HCT116 (cell line): ENCODE results near the gene IL10RB. TPM values are rescaled to one million over a fixed set of nuclear protein-coding genes. Genes with fewer than 3 reads are reported as not detected.
A peak's percentile ranks its signal among the peaks of the same experiment; 100 is the strongest.

ENCODE experiments used
- ATAC-seq: fragments of 200-7000 bp; cut with Tn5 transposase; 2 replicates; pipeline ENCODE4 v1.9.1; 2020; ENCODE audit warnings: mild to moderate bottlenecking, moderate library complexity
- BruUV-seq: library from RNA; stranded (reverse); fragments of 400-500 nt; replicated peaks from 2 replicates; lab custom pipeline; 2021; lab: Mats Ljungman, UMichigan
- CTCF ChIA-PET: fragments of 300-600 bp; sonication (Branson Sonifier 250); formaldehyde crosslinking; loops from one replicate; lab custom pipeline; 2021; ENCODE audit warnings: antibody characterized with exemption; lab: Charles Lee
- POLR2A ChIA-PET: fragments of 300-600, 350-600 bp; sonication (Branson Sonifier 250); formaldehyde crosslinking; loops from one replicate; lab custom pipeline; 2021; ENCODE audit warnings: antibody characterized with exemption; lab: Charles Lee
- RAD21 ChIA-PET, 2 experiments: fragments of 300-600 bp; sonication (Branson Sonifier 250); formaldehyde crosslinking; loops; one replicate each; lab custom pipeline; 2023; ENCODE audit warnings: low total read pairs in 2 of 2; ENCODE audit not compliant: uncharacterized antibody in 2 of 2, unreplicated experiment in 2 of 2, low non-redundant PET in 1 of 2; lab: Charles Lee
- DNase-seq: peaks from one replicate; pipeline ENCODE4 v3.0.0-alpha.2; 2010; ENCODE audit warnings: low read depth, low spot score
- H2AFZ ChIP-seq: fragments of 200-600 bp; shearing (Covaris generic), sonication (generic); 2 replicates; pipeline ENCODE4 v1.6.1; 2017; ENCODE audit warnings: low read depth, mixed run types, mixed read lengths, antibody characterized with exemption, low read length; ENCODE audit not compliant: poor library complexity, severe bottlenecking
- H3K27ac ChIP-seq: 2 replicates; pipeline ENCODE4 v1.5.1; 2012; ENCODE audit warnings: low read depth, low read length
- H3K27me3 ChIP-seq: fragments of 200-600 bp; sonication (generic); 2 replicates; pipeline ENCODE4 v1.6.1; 2016; ENCODE audit warnings: mixed run types, low read length, mixed read lengths; ENCODE audit not compliant: insufficient read depth
- H3K36me3 ChIP-seq, 2 experiments: fragments of 200-500 bp in 1 of 2; fragments of 200-600 bp in 1 of 2; sonication (Bioruptor generic) in 1 of 2; sonication (generic) in 1 of 2; 2 replicates each; pipeline versions ENCODE4 v1.5.1 to v1.6.1; 2014 to 2016; ENCODE audit warnings: low read length in 2 of 2, inconsistent platforms in 1 of 2, mixed read lengths in 1 of 2, mixed run types in 1 of 2; ENCODE audit not compliant: insufficient read depth in 2 of 2, control insufficient read depth in 1 of 2
- H3K4me1 ChIP-seq, 2 experiments: fragments of 200-600 bp in 1 of 2; sonication (generic) in 1 of 2; 2 replicates each; pipeline versions ENCODE4 v1.5.1 to v1.6.1; 2012 to 2017; ENCODE audit warnings: low read length in 2 of 2, inconsistent platforms in 1 of 2, mild to moderate bottlenecking in 1 of 2, mixed read lengths in 1 of 2, mixed run types in 1 of 2, moderate library complexity in 1 of 2; ENCODE audit not compliant: insufficient read depth in 2 of 2, control insufficient read depth in 1 of 2
- H3K4me2 ChIP-seq: fragments of 200-600 bp; sonication (generic); 2 replicates; pipeline ENCODE4 v1.6.1; 2017; ENCODE audit warnings: mixed run types, low read length, mixed read lengths
- H3K4me3 ChIP-seq, 2 experiments: fragments of 200-600 bp in 1 of 2; sonication (generic) in 1 of 2; replicated peaks in 1 of 2; 2 replicates each; pipeline ENCODE4 v1.5.1; 2011 to 2016; ENCODE audit warnings: low read length in 2 of 2, control low read depth in 1 of 2, low read depth in 1 of 2, mild to moderate bottlenecking in 1 of 2, mixed read lengths in 1 of 2, mixed run types in 1 of 2
- H3K79me2 ChIP-seq: fragments of 200-600 bp; sonication (generic); 2 replicates; pipeline ENCODE4 v1.6.1; 2017; ENCODE audit warnings: mild to moderate bottlenecking, mixed run types, low read length, moderate library complexity, mixed read lengths; ENCODE audit not compliant: insufficient read depth
- H3K9ac ChIP-seq: fragments of 200-600 bp; sonication (generic); 2 replicates; pipeline ENCODE4 v1.6.1; 2016; ENCODE audit warnings: low read length, mixed read lengths
- H3K9me2 ChIP-seq: fragments of 200-600 bp; sonication (generic), shearing (Covaris generic); 2 replicates; pipeline ENCODE4 v1.6.1; 2017; ENCODE audit warnings: mixed run types, mild to moderate bottlenecking, moderate library complexity; ENCODE audit not compliant: insufficient read depth
- H3K9me3 ChIP-seq, 2 experiments: fragments of 200-500 bp in 1 of 2; fragments of 200-600 bp in 1 of 2; sonication (Bioruptor generic) in 1 of 2; sonication (generic) in 1 of 2; 2 replicates each; pipeline ENCODE4 v1.6.1; 2014 to 2017; ENCODE audit warnings: low read length in 2 of 2, mixed read lengths in 2 of 2, inconsistent platforms in 1 of 2, low read depth in 1 of 2, mild to moderate bottlenecking in 1 of 2, mixed run types in 1 of 2, moderate library complexity in 1 of 2; ENCODE audit not compliant: control insufficient read depth in 1 of 2, insufficient read depth in 1 of 2
- H4K20me1 ChIP-seq: fragments of 200-600 bp; sonication (generic), shearing (Covaris generic); 2 replicates; pipeline ENCODE4 v1.6.1; 2017; ENCODE audit warnings: mixed run types, mild to moderate bottlenecking, moderate library complexity; ENCODE audit not compliant: insufficient read depth
- CBX3 ChIP-seq: IDR thresholded peaks from 2 replicates; pipeline ENCODE4 v1.6.1; 2012; ENCODE audit warnings: low read depth
- EGR1 ChIP-seq: IDR thresholded peaks from 2 replicates; pipeline ENCODE4 v1.6.1; 2012; ENCODE audit warnings: low read depth
- ELF1 ChIP-seq: IDR thresholded peaks from 2 replicates; pipeline ENCODE4 v1.6.1; 2012; ENCODE audit warnings: low read depth, borderline replicate concordance
- MAX ChIP-seq: IDR thresholded peaks from 2 replicates; pipeline ENCODE4 v1.6.1; 2012
- POLR2A ChIP-seq: IDR thresholded peaks from 2 replicates; pipeline ENCODE4 v1.7.0; 2011; ENCODE audit warnings: borderline replicate concordance; ENCODE audit not compliant: insufficient read depth, insufficient read length; ENCODE audit errors: extremely low read depth
- POLR2AphosphoS5 ChIP-seq: IDR thresholded peaks from 2 replicates; pipeline ENCODE4 v1.6.1; 2011; ENCODE audit warnings: mild to moderate bottlenecking, low read depth, low read length, moderate library complexity
- TCF7L2 ChIP-seq: IDR thresholded peaks from 2 replicates; pipeline ENCODE4 v1.7.0; 2011; ENCODE audit warnings: borderline replicate concordance, inconsistent platforms; ENCODE audit not compliant: insufficient read depth, insufficient read length; ENCODE audit errors: extremely low read depth
- YY1 ChIP-seq: IDR thresholded peaks from 2 replicates; pipeline ENCODE4 v1.6.1; 2011; ENCODE audit warnings: low read length, low read depth, moderate library complexity, mild to moderate bottlenecking; ENCODE audit not compliant: insufficient replicate concordance; ENCODE audit errors: extremely low read depth
- ZBTB33 ChIP-seq: IDR thresholded peaks from 2 replicates; pipeline ENCODE4 v1.6.1; 2011; ENCODE audit warnings: mild to moderate bottlenecking, low read length, moderate library complexity; ENCODE audit not compliant: insufficient replicate concordance; ENCODE audit errors: extremely low read depth
- ZFX ChIP-seq: fragments of 450-650 bp; IDR thresholded peaks from 2 replicates; pipeline ENCODE4 v1.6.1; 2017
- intact Hi-C: fragments of 100-400 bp; cut with micrococcal nuclease; formaldehyde crosslinking; loops from 2 replicates; pipeline ENCODE4 v1.10.0; 2022
- total RNA-seq: library from RNA; stranded (reverse); gene quantifications from one replicate; pipeline ENCODE4 v1.2.1, GENCODE V29; 2021; ENCODE audit not compliant: unreplicated experiment

Gene IL10RB
- total RNA-seq, 1 experiment from 2014 or later = 13.7 TPM

GRCh38 chr21:33324291-33325221 is 58.4 kb downstream of the IL10RB start, which contains the start of gene IFNAR1:
Gene IFNAR1 (plus strand): TSS chr21:33324970. CDS start chr21:33325056, 86 bp downstream.
- peak within 1 kb of the TSS; percentile 92 to 98 for H3K4me3 ChIP-seq
- no peak for TF ChIP-seq ELF1
- peak; percentile 95 for TF ChIP-seq POLR2A
- peak; percentile 81 for TF ChIP-seq MAX
- no peak for TF ChIP-seq CBX3
- peak; percentile 68; the same call in 1 of the 2 replicates for TF ChIP-seq ZFX
- TF ChIP-seq TCF7L2 = peak; percentile 49
- peak; percentile 90 for TF ChIP-seq POLR2AphosphoS5
- no peak; the same call in 1 of the 2 replicates for TF ChIP-seq EGR1
- TF ChIP-seq ZBTB33 = no peak
- TF ChIP-seq YY1 = peak; percentile 66
- CTCF ChIA-PET = interaction anchor here (0.6 to 2.0 kb wide), 6 partner anchors 18 to 281 kb away, joined by 3 to 17 read pairs (median 6); no protein-coding TSS in a partner anchor
- H3K4me2 ChIP-seq = peak within 1 kb of the TSS; percentile 88
- H3K9ac ChIP-seq = peak within 1 kb of the TSS; percentile 90
- ATAC-seq = peak; percentile 95
- BruUV-seq = TSS peak; percentile 96
- no peaks in the 10 kb centered on the region for H3K27me3 ChIP-seq
- H3K36me3 ChIP-seq = no peaks in the 10 kb centered on the region
- peak; percentile 94 for DNase-seq
- H4K20me1 ChIP-seq = no peaks in the 10 kb centered on the region
- no peaks in the 10 kb centered on the region for H3K9me2 ChIP-seq
- H3K27ac ChIP-seq = peak within 1 kb of the TSS; percentile 84
- peaks cover 44% of the 10 kb centered on the region for H3K79me2 ChIP-seq
- peaks cover 0 to 13% of the 10 kb centered on the region in 2 experiments; a peak in 1 of 4 replicates for H3K4me1 ChIP-seq
- peak within 1 kb of the TSS; percentile 98 for H2AFZ ChIP-seq
- intact Hi-C loops = no loop called here
- H3K9me3 ChIP-seq = no peaks in the 10 kb centered on the region
- POLR2A ChIA-PET = interaction anchor here (0.9 to 1.4 kb wide), 3 partner anchors 56 to 246 kb away, joined by 3 to 6 read pairs (median 6); partner anchors contain the start of gene IL10RB
- RAD21 ChIA-PET = interaction anchor here in 1 of 2 experiments (1.2 to 1.6 kb wide), 2 partner anchors 37 to 120 kb away, joined by 4 to 5 read pairs; no protein-coding TSS in a partner anchor
